HepG2 (cell line): Measurements from ENCODE around the gene QPCT. TPM values are rescaled to one million over a fixed set of nuclear protein-coding genes. Genes with fewer than 3 reads are reported as not detected.
"Not testable (repeated sequence)": the region's sequence is repeated elsewhere in the genome, so short reads cannot be mapped to it uniquely, and the experiment has no call there.

Experiments
- ATAC-seq: fragments of 200-7000 bp; cut with Tn5 transposase; 3 replicates; pipeline ENCODE4 v1.9.1; 2020; ENCODE audit warnings: mild to moderate bottlenecking, moderate library complexity
- BruUV-seq: library from RNA; stranded (reverse); fragments of 400-500 nt; replicated peaks from 2 replicates; lab custom pipeline; 2021; lab: Mats Ljungman, UMichigan
- CTCF ChIA-PET: fragments of 300-600 bp; formaldehyde crosslinking; extraction: SDS; loops from one replicate; lab custom pipeline; 2021; ENCODE audit warnings: low total read pairs, inconsistent platforms, low intra/inter-chr PET ratio; lab: Yijun Ruan, JAX
- POLR2A ChIA-PET: fragments of 350-600 bp; sonication (Branson Sonifier 250); formaldehyde crosslinking; loops from one replicate; lab custom pipeline; 2020; ENCODE audit warnings: antibody characterized with exemption, inconsistent platforms; lab: Yijun Ruan, JAX
- DNase-seq: peaks from one replicate; pipeline ENCODE4 v3.0.0-alpha.2; 2015; ENCODE audit warnings: low spot score
- FAIRE-seq: peaks from 3 replicates; lab custom pipeline; 2011; peaks lifted over from hg19 to GRCh38; lab: Jason Lieb, UNC
- H2AFZ ChIP-seq: one replicate; pipeline ENCODE4 v1.6.1; 2011; ENCODE audit warnings: low read length, inconsistent platforms
- H3K27ac ChIP-seq: fragments of 300-600 bp; 3 replicates; pipeline ENCODE4 v1.8.0; 2011; ENCODE audit warnings: mixed run types, mild to moderate bottlenecking, mixed read lengths, low read length, inconsistent platforms; ENCODE audit not compliant: insufficient read depth; ENCODE audit errors: extremely low read length
- H3K27me3 ChIP-seq, 2 experiments: fragments of 200-600 bp in 1 of 2; 2 replicates in 1 of 2; 3 replicates in 1 of 2; pipeline versions ENCODE4 v1.6.0 to v1.8.0; 2011; ENCODE audit warnings: low read length in 2 of 2, mild to moderate bottlenecking in 2 of 2, moderate library complexity in 2 of 2, inconsistent platforms in 1 of 2; ENCODE audit not compliant: insufficient read depth in 2 of 2, control insufficient read depth in 1 of 2
- H3K36me3 ChIP-seq, 2 experiments: fragments of 200-600 bp in 1 of 2; replicated peaks in 1 of 2; 2 replicates in 1 of 2; 3 replicates in 1 of 2; pipeline versions ENCODE4 v1.5.1 to v1.8.0; 2011; ENCODE audit warnings: low read length in 2 of 2, inconsistent platforms in 1 of 2; ENCODE audit not compliant: insufficient read depth in 2 of 2, control insufficient read depth in 1 of 2
- H3K4me1 ChIP-seq: 2 replicates; pipeline ENCODE4 v1.5.1; 2012; ENCODE audit warnings: low read length, inconsistent platforms; ENCODE audit not compliant: insufficient read depth
- H3K4me2 ChIP-seq: 2 replicates; pipeline ENCODE4 v1.6.0; 2011; ENCODE audit warnings: low read depth, low read length, inconsistent platforms
- H3K4me3 ChIP-seq, 3 experiments: fragments of 200-600 bp in 1 of 3; sonication (generic), shearing (Covaris generic) in 1 of 3; replicated peaks in 1 of 3; 2 replicates each; pipeline ENCODE4 v1.5.1; 2011 to 2016; ENCODE audit warnings: low read length in 3 of 3, inconsistent platforms in 2 of 3, low read depth in 2 of 3, mild to moderate bottlenecking in 2 of 3, control low read depth in 1 of 3, mixed read lengths in 1 of 3; ENCODE audit not compliant: insufficient read depth in 1 of 3
- H3K79me2 ChIP-seq: one replicate; pipeline ENCODE4 v1.6.1; 2011; ENCODE audit warnings: low read length, inconsistent platforms; ENCODE audit not compliant: insufficient read depth
- H3K9ac ChIP-seq: 2 replicates; pipeline ENCODE4 v1.6.0; 2011; ENCODE audit warnings: mild to moderate bottlenecking, low read depth, low read length, inconsistent platforms; ENCODE audit not compliant: insufficient read depth
- H3K9me3 ChIP-seq: 2 replicates; pipeline ENCODE4 v1.5.1; 2012; ENCODE audit warnings: mild to moderate bottlenecking, low read length
- H4K20me1 ChIP-seq: 2 replicates; pipeline ENCODE4 v1.6.0; 2011; ENCODE audit warnings: inconsistent platforms, mild to moderate bottlenecking, low read length, moderate library complexity; ENCODE audit not compliant: insufficient read depth
- FIP1L1 ChIP-seq: fragments of 200-400 bp; formaldehyde crosslinking; IDR thresholded peaks from 2 replicates; pipeline ENCODE4 v1.6.1; 2018; ENCODE audit warnings: low read depth, mild to moderate bottlenecking, low read length, moderate library complexity, borderline replicate concordance; ENCODE audit not compliant: insufficient read depth
- HIVEP1 ChIP-seq: sonication (generic); formaldehyde crosslinking; IDR thresholded peaks from 2 replicates; pipeline ENCODE4 v1.4.0; 2020; ENCODE audit warnings: mild to moderate bottlenecking, missing genetic modification reagents
- HMGXB4 ChIP-seq, 2 experiments: sonication (generic) in 1 of 2; formaldehyde crosslinking in 1 of 2; IDR thresholded peaks; 2 replicates each; pipeline versions ENCODE4 v1.4.0 to v1.6.1; 2018 to 2020; ENCODE audit warnings: missing genetic modification reagents in 2 of 2, borderline replicate concordance in 1 of 2, low read depth in 1 of 2, mild to moderate bottlenecking in 1 of 2, missing biosample characterization in 1 of 2
- HNRNPH1 ChIP-seq: fragments of 200-400 bp; formaldehyde crosslinking; optimal IDR thresholded peaks from 2 replicates; pipeline ENCODE3; 2017; ENCODE audit warnings: mild to moderate bottlenecking, low read depth, low read length
- POLR2AphosphoS2 ChIP-seq: IDR thresholded peaks from 2 replicates; pipeline ENCODE4 v1.6.1; 2011; ENCODE audit warnings: low read depth, low read length, improper control_type of control experiment
- RARG ChIP-seq: sonication (generic); formaldehyde crosslinking; IDR thresholded peaks from 2 replicates; pipeline ENCODE4 v1.4.0; 2020; ENCODE audit warnings: low read depth, mild to moderate bottlenecking, missing genetic modification reagents
- SAFB2 ChIP-seq: sonication (generic); formaldehyde crosslinking; IDR thresholded peaks from 2 replicates; pipeline ENCODE4 v1.5.1; 2020; ENCODE audit warnings: missing genetic modification reagents, low read depth, mild to moderate bottlenecking, borderline replicate concordance
- SNAPC5 ChIP-seq: sonication (generic); formaldehyde crosslinking; IDR thresholded peaks from 2 replicates; pipeline ENCODE4 v1.8.1; 2023; ENCODE audit warnings: mild to moderate bottlenecking, missing genetic modification reagents, borderline replicate concordance
- YY1 ChIP-seq: IDR thresholded peaks from 2 replicates; pipeline ENCODE4 v1.6.1; 2011; ENCODE audit warnings: low read length, low read depth, moderate library complexity, mild to moderate bottlenecking; ENCODE audit not compliant: insufficient read depth, insufficient replicate concordance
- ZBTB44 ChIP-seq: sonication (generic); formaldehyde crosslinking; IDR thresholded peaks from 2 replicates; pipeline ENCODE4 v1.4.0; 2020; ENCODE audit warnings: missing genetic modification reagents
- ZNF251 ChIP-seq: sonication (generic); formaldehyde crosslinking; IDR thresholded peaks from 2 replicates; pipeline ENCODE4 v1.9.0; 2021; ENCODE audit warnings: mild to moderate bottlenecking, missing genetic modification reagents
- ZNF652 ChIP-seq: IDR thresholded peaks from 2 replicates; pipeline ENCODE4 v1.6.1; 2016; ENCODE audit warnings: low read depth, borderline replicate concordance
- ZNF678 ChIP-seq: sonication (generic); formaldehyde crosslinking; IDR thresholded peaks from 2 replicates; pipeline ENCODE4 v1.4.0; 2020; ENCODE audit warnings: mild to moderate bottlenecking, missing genetic modification reagents
- ZNF746 ChIP-seq: sonication (generic); formaldehyde crosslinking; IDR thresholded peaks from 2 replicates; pipeline ENCODE4 v1.8.0; 2022; ENCODE audit warnings: mild to moderate bottlenecking, missing genetic modification reagents
- WGBS: methylation state at CpG from one replicate; pipeline ENCODE4 v1.1.6; 2017; ENCODE audit warnings: low lambda C conversion rate; 5-methylcytosine and 5-hydroxymethylcytosine counted together
- in situ Hi-C: cut with HindIII; loops from 2 replicates; pipeline ENCODE4 v1.10.0; 2017; ENCODE audit warnings: low pct_unique_long_range_greater_than_20kb; ENCODE audit not compliant: extremely low pct_ligation_motif_present
- intact Hi-C: fragments of 100-400 bp; cut with micrococcal nuclease; formaldehyde crosslinking; loops from one replicate; pipeline ENCODE4 v1.10.0; 2022; ENCODE audit not compliant: unreplicated experiment
- polyA plus RNA-seq, 8 experiments: library from polyadenylated mRNA; depleted of rRNA in 3 of 8; stranded (reverse) in 7 of 8; unstranded in 1 of 8; fragments of >200 nt; fragmentation: Illumina TruSeq in 4 of 8; extraction: Trizol in 4 of 8; gene quantifications; 2 replicates each; pipeline versions ENCODE4 v1.2.1 to v1.2.3, GENCODE V29; 2011 to 2016; ENCODE audit warnings: low read depth in 4 of 8, missing spikeins in 1 of 8, mixed read lengths in 1 of 8; ENCODE audit not compliant: insufficient read depth in 1 of 8
- total RNA-seq, 5 experiments: library from RNA; depleted of rRNA; stranded (reverse); fragments of >200 nt; fragmentation: Illumina TruSeq; extraction: Trizol; gene quantifications; 2 replicates each; pipeline ENCODE4 v1.2.3, GENCODE V29; 2016; ENCODE audit warnings: low read depth in 1 of 5

Gene QPCT
- total and polyA plus RNA-seq, 2 of the 13 experiments (the other 11 are each of a cell fraction or from before 2014, with no cell fraction given), result 0.77 to 1.2 TPM

GRCh38 chr2:37384261-37384660, 39.8 kb downstream of the QPCT start:
- BruUV-seq, H2AFZ ChIP-seq, H3K4me3 ChIP-seq, H3K4me2 ChIP-seq, intact Hi-C loops, in situ Hi-C loops, H3K36me3 ChIP-seq, FAIRE-seq, ATAC-seq, H3K9ac ChIP-seq, H3K27me3 ChIP-seq, H3K9me3 ChIP-seq, POLR2A ChIA-PET, H4K20me1 ChIP-seq, H3K79me2 ChIP-seq, CTCF ChIA-PET, H3K27ac ChIP-seq, DNase-seq: not testable (repeated sequence)
- H3K4me1 ChIP-seq, result peaks cover 12% of the 10 kb centered on the region
- WGBS, result 33% methylated on average over 4 of the region's 4 CpGs

GRCh38 chr2:37387148-37387835, 42.9 kb downstream of the QPCT start:
- in situ Hi-C loops, result no loop called here
- no peak for DNase-seq
- no peak for ATAC-seq
- WGBS, result 60% methylated on average over 5 of the region's 5 CpGs
- no peaks in the 10 kb centered on the region for H3K79me2 ChIP-seq
- H3K4me3 ChIP-seq, result no peak overlapping the region
- intact Hi-C loops, result no loop called here
- no peak for FAIRE-seq
- H3K4me1 ChIP-seq, result peaks cover 12% of the 10 kb centered on the region; the same call in 1 of the 2 replicates
- no peaks in the 10 kb centered on the region for H3K36me3 ChIP-seq
- H3K27me3 ChIP-seq, result peaks cover 0 to 2% of the 10 kb centered on the region in 2 experiments; a peak in 3 of 5 replicates
- H2AFZ ChIP-seq, result no peak overlapping the region
- no peak overlapping the region for H3K27ac ChIP-seq
- H3K9me3 ChIP-seq, result no peaks in the 10 kb centered on the region
- ChIA-PET CTCF (no interaction called here), POLR2A (no interaction called here)
- no TSS peak for BruUV-seq
- H4K20me1 ChIP-seq, result no peaks in the 10 kb centered on the region
- no peak overlapping the region for H3K4me2 ChIP-seq
- H3K9ac ChIP-seq, result no peak overlapping the region
- TF ChIP-seq HNRNPH1, result no peak
- no peak for TF ChIP-seq HMGXB4 (CRISPR knock-in tag; IDR thresholded peaks at IDR 0.05; ENCODE audit: borderline replicate concordance in 1 of 2, low read depth in 1 of 2)
- TF ChIP-seq YY1, result no peak
- TF ChIP-seq ZBTB44 (CRISPR knock-in tag), result no peak
- TF ChIP-seq RARG, result no peak
- TF ChIP-seq FIP1L1, result no peak
- TF ChIP-seq SNAPC5 (CRISPR knock-in tag), result no peak
- TF ChIP-seq SAFB2, result no peak
- no peak for TF ChIP-seq ZNF652
- no peak for TF ChIP-seq POLR2AphosphoS2
- TF ChIP-seq ZNF678 (CRISPR knock-in tag), result no peak
- no peak for TF ChIP-seq ZNF251 (CRISPR knock-in tag)
- no peak for TF ChIP-seq ZNF746 (CRISPR knock-in tag)
- TF ChIP-seq HIVEP1 (CRISPR knock-in tag), result no peak
